Astrocyte (in vitro differentiated cells and primary cell): ENCODE data around the gene CNNM2. TPM values are rescaled to one million over a fixed set of nuclear protein-coding genes. Genes with fewer than 3 reads are reported as not detected.

Experiments
- DNase-seq: peaks from one replicate; pipeline ENCODE4 v3.0.0-alpha.2; 2010; ENCODE audit warnings: low read depth
- FAIRE-seq: peaks from 2 replicates; lab custom pipeline; 2011; peaks lifted over from hg19 to GRCh38; lab: Jason Lieb, UNC
- H2AFZ ChIP-seq: 2 replicates; pipeline ENCODE4 v1.6.0; 2012; ENCODE audit warnings: low read depth, low read length, inconsistent platforms
- H3K27ac ChIP-seq: 2 replicates; pipeline ENCODE4 v1.5.1; 2011; ENCODE audit warnings: low read depth, low read length, inconsistent platforms
- H3K27me3 ChIP-seq: 2 replicates; pipeline ENCODE4 v1.6.0; 2011; ENCODE audit warnings: low read length, inconsistent platforms; ENCODE audit not compliant: insufficient read depth
- H3K36me3 ChIP-seq: 2 replicates; pipeline ENCODE4 v1.5.1; 2011; ENCODE audit warnings: low read length, inconsistent platforms; ENCODE audit not compliant: insufficient read depth
- H3K4me1 ChIP-seq: 2 replicates; pipeline ENCODE4 v1.5.1; 2011; ENCODE audit warnings: low read length, inconsistent platforms; ENCODE audit not compliant: insufficient read depth
- H3K4me2 ChIP-seq: 2 replicates; pipeline ENCODE4 v1.6.0; 2012; ENCODE audit warnings: low read length, inconsistent platforms
- H3K4me3 ChIP-seq: 2 replicates; pipeline ENCODE4 v1.5.1; 2011; ENCODE audit warnings: low read depth, mild to moderate bottlenecking, low read length, inconsistent platforms; ENCODE audit not compliant: insufficient read depth
- H3K79me2 ChIP-seq: 2 replicates; pipeline ENCODE4 v1.6.0; 2012; ENCODE audit warnings: mild to moderate bottlenecking, low read length, inconsistent platforms; ENCODE audit not compliant: insufficient read depth
- H3K9ac ChIP-seq: 2 replicates; pipeline ENCODE4 v1.6.0; 2012; ENCODE audit warnings: mild to moderate bottlenecking, low read length, inconsistent platforms
- H3K9me3 ChIP-seq: 2 replicates; pipeline ENCODE4 v1.5.1; 2012; ENCODE audit warnings: low read depth, mild to moderate bottlenecking, low read length, inconsistent platforms; ENCODE audit not compliant: insufficient read depth
- H4K20me1 ChIP-seq: 2 replicates; pipeline ENCODE4 v1.6.0; 2012; ENCODE audit warnings: low read length, inconsistent platforms; ENCODE audit not compliant: insufficient read depth
- H3K27ac Mint-ChIP-seq: one replicate; pipeline ENCODE4 v1.8.0; 2021; ENCODE audit warnings: mild to moderate bottlenecking, mixed read lengths; ENCODE audit not compliant: unreplicated experiment
- H3K27me3 Mint-ChIP-seq: one replicate; pipeline ENCODE4 v1.8.0; 2021; ENCODE audit warnings: low read depth, mixed read lengths; ENCODE audit not compliant: unreplicated experiment
- H3K36me3 Mint-ChIP-seq: one replicate; pipeline ENCODE4 v1.8.0; 2021; ENCODE audit warnings: low read depth, mixed read lengths; ENCODE audit not compliant: unreplicated experiment
- H3K4me1 Mint-ChIP-seq: one replicate; pipeline ENCODE4 v1.8.0; 2021; ENCODE audit warnings: low read depth, mixed read lengths; ENCODE audit not compliant: unreplicated experiment
- H3K4me3 Mint-ChIP-seq: one replicate; pipeline ENCODE4 v1.8.0; 2021; ENCODE audit warnings: mild to moderate bottlenecking, moderate library complexity, mixed read lengths; ENCODE audit not compliant: unreplicated experiment
- H3K9me3 Mint-ChIP-seq: one replicate; pipeline ENCODE4 v1.8.0; 2021; ENCODE audit warnings: mild to moderate bottlenecking, mixed read lengths; ENCODE audit not compliant: unreplicated experiment
- CTCF ChIP-seq: IDR thresholded peaks from 2 replicates; pipeline ENCODE4 v1.5.1; 2011; ENCODE audit warnings: low read depth, mild to moderate bottlenecking, inconsistent platforms, low read length, moderate library complexity; ENCODE audit not compliant: insufficient read depth
- EZH2 ChIP-seq: IDR thresholded peaks from 2 replicates; pipeline ENCODE4 v1.6.1; 2012; ENCODE audit warnings: mild to moderate bottlenecking, low read length, inconsistent platforms; ENCODE audit not compliant: insufficient read depth
- total RNA-seq: library from RNA; stranded (reverse); gene quantifications from 2 replicates; pipeline ENCODE4 v1.2.1, GENCODE V29; 2021

The CNNM2 gene
- total RNA-seq, 1 donor from 2014 or later, result 9.9 TPM

- Histone ChIP-seq H3K4me2 (no peak overlapping the region), H3K4me3 (no peak overlapping the region), H3K27ac (peak overlapping the region; percentile 48), H3K4me1 (no peaks in the 10 kb centered on the region), H4K20me1 (no peaks in the 10 kb centered on the region), H3K9ac (no peak overlapping the region), H3K9me3 (no peaks in the 10 kb centered on the region), H3K79me2 (no peaks in the 10 kb centered on the region), H2AFZ (no peak overlapping the region), H3K27me3 (no peaks in the 10 kb centered on the region), H3K36me3 (no peaks in the 10 kb centered on the region)
- Mint-ChIP-seq H3K4me1 (peaks cover 22% of the 10 kb centered on the region), H3K9me3 (no peaks in the 10 kb centered on the region), H3K27ac (peak overlapping the region; percentile 99), H3K27me3 (no peaks in the 10 kb centered on the region), H3K36me3 (peaks cover 2% of the 10 kb centered on the region), H3K4me3 (no peak overlapping the region)
- DNase-seq (peak; percentile 4), FAIRE-seq (no peak)
- no peak for TF ChIP-seq EZH2
- TF ChIP-seq CTCF, result no peak
Observed at GRCh38 chr10:103021150-103021899, 103.2 kb downstream of the CNNM2 start.

GRCh38 chr10:103021900-103022293, 103.8 kb downstream of the CNNM2 start:
- Histone ChIP-seq H3K27ac (peak overlapping the region; percentile 48), H3K4me3 (no peak overlapping the region), H3K27me3 (no peaks in the 10 kb centered on the region), H3K79me2 (no peaks in the 10 kb centered on the region), H3K9me3 (no peaks in the 10 kb centered on the region), H3K9ac (no peak overlapping the region), H3K4me2 (no peak overlapping the region), H3K36me3 (no peaks in the 10 kb centered on the region), H3K4me1 (no peaks in the 10 kb centered on the region), H2AFZ (no peak overlapping the region), H4K20me1 (no peaks in the 10 kb centered on the region)
- Mint-ChIP-seq H3K27ac (peak overlapping the region; percentile 99), H3K4me3 (peak overlapping the region; percentile 48), H3K27me3 (no peaks in the 10 kb centered on the region), H3K4me1 (peaks cover 22% of the 10 kb centered on the region), H3K36me3 (peaks cover 2% of the 10 kb centered on the region), H3K9me3 (no peaks in the 10 kb centered on the region)
- FAIRE-seq, result no peak
- peak; percentile 62 for DNase-seq
- TF ChIP-seq CTCF, result no peak

- Histone ChIP-seq H3K27ac (no peak overlapping the region), H3K36me3 (no peaks in the 10 kb centered on the region), H3K27me3 (no peaks in the 10 kb centered on the region), H3K9ac (no peak overlapping the region), H3K79me2 (no peaks in the 10 kb centered on the region), H3K9me3 (no peaks in the 10 kb centered on the region), H3K4me1 (no peaks in the 10 kb centered on the region), H3K4me3 (no peak overlapping the region), H2AFZ (no peak overlapping the region), H3K4me2 (no peak overlapping the region), H4K20me1 (no peaks in the 10 kb centered on the region)
- H3K9me3 Mint-ChIP-seq, result no peaks in the 10 kb centered on the region
- H3K4me1 Mint-ChIP-seq, result peaks cover 19% of the 10 kb centered on the region
- no peak overlapping the region for H3K27ac Mint-ChIP-seq
- peaks cover 5% of the 10 kb centered on the region for H3K36me3 Mint-ChIP-seq
- FAIRE-seq, result no peak
- H3K27me3 Mint-ChIP-seq, result no peaks in the 10 kb centered on the region
- H3K4me3 Mint-ChIP-seq, result no peak overlapping the region
- DNase-seq, result no peak
- TF ChIP-seq CTCF, result no peak
- TF ChIP-seq EZH2, result no peak
Observed at GRCh38 chr10:103025696-103026095, 107.6 kb downstream of the CNNM2 start.
